H1 (cell line): ENCODE data around the gene ZNF516. TPM values are rescaled to one million over a fixed set of nuclear protein-coding genes. Genes with fewer than 3 reads are reported as not detected.

Source experiments
- CBX8 ChIP-seq: fragments of 300-800, 300-1000 bp; sonication (generic); IDR thresholded peaks from 2 replicates; pipeline ENCODE4 v1.7.1; 2016; ENCODE audit warnings: low read depth, low read length, borderline replicate concordance
- GTF2F1 ChIP-seq: IDR thresholded peaks from 2 replicates; pipeline ENCODE4 v1.6.1; 2012; ENCODE audit warnings: low read depth, low read length, improper control_type of control experiment, borderline replicate concordance
- KDM4A ChIP-seq: IDR thresholded peaks from one replicate; pipeline ENCODE4 v1.7.1; 2012; ENCODE audit warnings: low read depth, mild to moderate bottlenecking, moderate library complexity, low read length, inconsistent platforms; ENCODE audit not compliant: severe bottlenecking
- SIN3A ChIP-seq, 2 experiments: IDR thresholded peaks in 1 of 2; conservative IDR thresholded peaks in 1 of 2; 2 replicates each; pipeline ENCODE4 v1.6.1; 2011 to 2012; ENCODE audit warnings: low read length in 2 of 2, improper control_type of control experiment in 1 of 2, low read depth in 1 of 2, mild to moderate bottlenecking in 1 of 2
- polyA plus RNA-seq, 7 experiments: library from polyadenylated mRNA; depleted of rRNA in 3 of 7; stranded (reverse) in 5 of 7; unstranded in 2 of 7; fragments of >200 nt in 5 of 7; fragments of 200-250 nt in 2 of 7; gene quantifications; 1 replicate in 5 of 7; 2 replicates in 1 of 7; 4 replicates in 1 of 7; pipeline versions ENCODE4 v1.2.1 to v1.2.3, GENCODE V29; 2011 to 2013; ENCODE audit warnings: missing spikeins in 2 of 7, mixed read lengths in 2 of 7
- total RNA-seq: library from RNA; stranded (reverse); fragmentation: NEBNext Ultra II Directional; extraction: Animal tissue kit (Norgen Biotek cat#: 25700); gene quantifications from 2 replicates; pipeline ENCODE4 v1.2.1, GENCODE V29; 2021

ZNF516 gene
- total and polyA plus RNA-seq, 2 of the 8 experiments (the other 6 are each of a cell fraction or from before 2014, with no cell fraction given), result 7.3 to 17.0 TPM

DNA sequence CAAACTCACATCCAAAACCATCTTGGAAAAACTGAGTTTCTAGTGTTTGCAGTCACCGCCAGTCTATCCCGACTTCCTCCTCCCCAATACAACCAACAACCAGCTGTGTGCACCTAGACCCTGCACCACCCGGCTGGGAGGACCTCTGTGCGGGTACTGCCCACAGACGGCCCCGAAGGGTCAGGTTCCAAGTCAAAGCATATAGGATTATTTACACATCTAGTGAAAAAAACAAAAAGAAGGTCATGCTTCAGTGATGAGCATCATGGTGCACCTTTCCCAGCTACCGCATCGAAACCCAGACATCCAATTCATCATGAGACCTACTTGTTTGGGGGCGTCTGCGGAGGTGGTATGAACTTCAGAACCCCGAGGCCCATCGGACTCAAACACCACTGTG, 124.8 kb downstream of the ZNF516 start (continued):
- TF ChIP-seq SIN3A (conservative IDR thresholded peaks at IDR 0.05 in 1 of 2, IDR thresholded peaks at IDR 0.05 in 1 of 2; ENCODE audit: low read depth in 1 of 2, low read length in 2 of 2) (no peak), CBX8 (no peak), KDM4A (no peak), GTF2F1 (no peak)
